SH-SY5Y (cell line): Measurements from ENCODE around the gene LMNB1.

ENCODE experiments used
- GATA2 ChIP-seq: IDR thresholded peaks from 2 replicates; pipeline ENCODE4 v1.6.1; 2011; ENCODE audit warnings: mild to moderate bottlenecking, low read depth, low read length
- GATA3 ChIP-seq: IDR thresholded peaks from 2 replicates; pipeline ENCODE4 v1.6.1; 2011; ENCODE audit warnings: low read depth, mild to moderate bottlenecking, low read length, moderate library complexity

DNA sequence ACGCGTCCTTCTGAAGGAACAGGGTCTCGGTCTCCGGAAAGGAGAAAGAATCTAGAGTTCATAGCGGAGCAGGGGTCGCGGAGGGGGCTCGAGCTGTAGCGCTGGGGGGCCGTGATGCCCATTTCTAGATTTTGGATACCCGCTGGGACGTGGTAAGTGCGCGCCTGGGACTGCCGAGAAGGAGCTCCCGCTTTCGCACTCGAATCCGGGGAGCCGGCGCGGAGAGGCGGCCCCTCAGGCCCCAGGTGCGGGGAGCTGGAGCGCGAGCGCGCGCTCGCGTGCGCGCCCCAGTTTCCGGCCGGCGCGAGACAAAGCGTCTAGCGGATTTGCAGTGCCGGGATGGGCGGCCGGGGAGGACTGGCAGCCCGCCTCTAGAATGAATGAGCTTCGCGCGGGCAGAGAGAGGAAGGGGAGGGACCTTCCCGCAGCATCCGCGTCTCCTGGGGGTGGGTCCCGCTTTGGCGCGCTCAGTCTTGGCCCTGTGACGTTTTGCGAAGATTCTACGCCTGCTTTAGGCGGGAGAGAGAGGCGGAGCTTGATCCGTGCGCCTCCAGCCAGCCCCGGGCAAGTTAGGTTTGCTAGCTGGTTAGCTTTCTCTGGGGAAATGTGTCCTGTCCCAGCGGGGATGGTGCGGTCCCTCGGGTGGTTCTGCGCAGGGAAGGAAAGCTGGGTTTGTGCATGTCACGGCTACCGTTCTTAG is 1.2 kb downstream of the LMNB1 start:
- TF ChIP-seq GATA3 (no peak), GATA2 (no peak)
